CD4-positive, alpha-beta T cell treated with Interleukin-4 for 1 hour (primary cell): ENCODE data around the gene ZMYND10.

Experiments used
- DNase-seq, 2 donors: peaks; one replicate each; pipeline ENCODE4 v3.0.0-alpha.2; 2020 to 2022

The ZMYND10 gene

GRCh38 chr3:50300681-50301254 is 44.8 kb downstream of the ZMYND10 start:
- no peak for DNase-seq

GRCh38 chr3:50299929-50300680 is 45.4 kb downstream of the ZMYND10 start:
- DNase-seq = peak in 1 of 2 donors; percentile 65

- DNase-seq = no peak
These were observed 45.9 kb downstream of the ZMYND10 start for GRCh38 chr3:50299638-50299928.

- peak; percentile 99 to 100 for DNase-seq
These were observed 46.5 kb downstream of the ZMYND10 start, which contains the start of the genes HYAL3 and NAA80 for GRCh38 chr3:50298836-50299637. TSS of gene HYAL3 (minus strand) at chr3:50299405. CDS start at chr3:50295602, 3,803 bp downstream. TSS of gene NAA80 (minus strand) at chr3:50299405. CDS start at chr3:50297463, 1,942 bp downstream.

- no peak for DNase-seq
These were observed 47.4 kb downstream of the ZMYND10 start for GRCh38 chr3:50297896-50298725.

GRCh38 chr3:50297384-50297775 is 48.2 kb downstream of the ZMYND10 start:
- DNase-seq = no peak

- no peak for DNase-seq
These were observed 48.7 kb downstream of the ZMYND10 start for GRCh38 chr3:50296721-50297383.

- no peak for DNase-seq
These were observed 49.7 kb downstream of the ZMYND10 start for GRCh38 chr3:50295553-50296431.

- no peak for DNase-seq
These were observed 50.8 kb downstream of the ZMYND10 start for GRCh38 chr3:50294492-50295403.

GRCh38 chr3:50294089-50294488 is 51.4 kb downstream of the ZMYND10 start:
- no peak for DNase-seq

- no peak for DNase-seq
These were observed 52.3 kb downstream of the ZMYND10 start for GRCh38 chr3:50293079-50293801.

- DNase-seq = peak; percentile 97
These were observed 53.1 kb downstream of the ZMYND10 start, which contains the start of gene IFRD2 for GRCh38 chr3:50292159-50293078. TSS of gene IFRD2 (minus strand) at chr3:50292429. CDS start at chr3:50292274, 155 bp downstream.
